GM19023 (cell line): ENCODE measurements around the gene ERO1A.

Source experiments
- ATAC-seq: cut with Tn5 transposase; IDR thresholded peaks from one replicate; pipeline ENCODE4 v1.9.1; 2021; ENCODE audit warnings: mild to moderate bottlenecking, moderate library complexity; ENCODE audit not compliant: unreplicated experiment

ERO1A gene

DNA sequence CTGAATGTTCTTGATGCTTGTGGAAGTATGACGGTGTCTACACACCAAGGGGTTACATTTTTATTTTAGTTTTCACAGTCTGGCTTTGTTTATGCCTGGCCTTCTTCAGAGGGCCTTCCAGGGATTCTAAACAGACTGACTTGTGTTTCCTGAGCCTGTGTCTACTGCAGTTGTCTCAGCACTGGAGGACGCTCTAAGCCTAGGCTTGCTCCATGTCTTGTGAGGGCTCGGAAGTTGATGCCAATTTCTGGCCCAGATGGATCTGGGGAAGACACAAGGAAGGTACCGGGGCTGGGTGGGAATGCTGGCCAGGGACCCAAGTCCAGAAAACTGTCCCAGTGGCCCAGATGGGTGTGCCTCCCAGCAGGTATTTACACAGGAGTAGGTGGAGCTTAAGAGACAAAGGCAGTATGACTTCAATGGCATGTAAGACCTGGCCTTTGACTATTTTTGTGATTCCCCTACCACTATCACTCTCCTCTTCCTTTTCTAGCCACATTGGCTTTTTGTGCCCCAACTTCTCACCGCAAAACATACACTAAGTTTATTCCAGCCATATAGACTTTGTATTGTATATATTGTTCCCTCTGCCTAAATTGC, 85.8 kb downstream of the ERO1A start:
- no peak for ATAC-seq

DNA sequence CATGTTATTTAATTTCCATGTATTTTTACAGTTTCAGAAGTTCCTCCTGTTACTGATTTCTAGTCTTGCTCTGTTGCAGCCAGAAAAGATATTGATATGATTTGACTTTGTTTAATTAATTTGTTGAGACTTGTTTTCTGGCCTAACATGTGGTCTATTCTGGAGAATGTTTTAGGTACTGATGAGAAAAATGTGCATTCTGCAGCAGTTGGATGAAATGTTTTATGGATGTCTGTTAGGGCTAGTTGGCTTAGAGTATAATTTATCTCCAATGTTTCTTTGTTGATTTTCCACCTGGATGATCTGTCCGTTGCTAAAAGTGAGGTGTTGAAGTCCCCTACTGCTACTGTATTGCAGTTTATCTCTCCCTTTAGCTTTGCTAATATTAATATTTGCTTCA, 88.3 kb downstream of the ERO1A start:
- ATAC-seq, result no peak

DNA sequence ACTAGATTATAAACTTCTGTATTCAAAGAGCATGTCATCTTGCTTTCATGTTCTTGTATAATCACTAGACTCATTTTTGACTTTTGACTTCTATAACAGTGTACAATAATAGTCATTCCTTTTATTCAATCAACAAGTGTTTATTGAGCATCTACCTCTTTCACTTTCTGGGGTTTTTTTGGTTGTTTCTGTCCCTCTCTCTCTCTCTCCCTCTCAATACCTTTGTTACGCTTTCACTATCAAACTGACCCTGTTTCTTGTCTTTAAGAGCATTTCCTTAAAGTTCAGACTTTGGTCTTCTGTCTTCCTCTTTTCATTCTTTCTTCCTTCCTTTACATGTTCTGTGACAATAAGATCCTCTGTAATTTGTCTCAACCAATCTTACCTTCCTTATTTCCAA, 93.2 kb downstream of the ERO1A start:
- no peak for ATAC-seq

DNA sequence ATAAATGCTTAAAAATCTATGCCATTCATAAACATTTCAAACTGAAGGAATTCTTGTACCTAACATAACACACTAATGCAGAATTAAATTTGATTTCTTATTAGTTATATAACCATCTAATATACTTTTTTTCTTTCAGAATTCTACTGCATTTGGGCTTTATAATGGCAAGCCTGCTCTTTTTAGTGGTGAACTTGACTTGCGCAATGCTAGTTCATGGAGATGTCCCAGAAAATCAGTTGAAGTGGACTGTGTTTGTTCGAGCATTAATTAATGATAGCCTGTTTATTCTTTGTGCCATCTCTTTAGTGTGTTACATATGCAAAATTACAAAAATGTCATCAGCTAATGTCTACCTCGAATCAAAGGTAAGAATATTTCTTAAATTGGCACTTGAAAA, 95.4 kb downstream of the ERO1A start:
- no peak for ATAC-seq

DNA sequence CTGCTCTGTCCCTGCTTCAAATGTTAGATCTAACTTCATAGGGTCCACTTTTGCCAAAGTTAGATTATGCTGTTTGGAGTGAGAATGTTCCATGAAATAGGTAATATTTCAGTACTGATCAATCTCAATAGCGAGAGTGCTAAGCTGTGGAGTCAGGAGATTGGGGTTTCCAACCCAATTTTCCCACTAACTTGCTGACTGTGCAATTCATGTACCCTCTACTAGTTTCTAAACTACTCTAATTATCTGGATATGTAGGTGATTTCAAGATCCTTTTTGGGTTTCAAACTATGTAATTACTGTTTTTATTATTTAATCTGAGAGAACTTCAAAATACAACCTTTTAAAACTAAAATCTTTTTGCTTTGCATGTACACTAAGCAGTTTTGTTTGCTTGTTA, 96.8 kb downstream of the ERO1A start:
- ATAC-seq, result no peak

DNA sequence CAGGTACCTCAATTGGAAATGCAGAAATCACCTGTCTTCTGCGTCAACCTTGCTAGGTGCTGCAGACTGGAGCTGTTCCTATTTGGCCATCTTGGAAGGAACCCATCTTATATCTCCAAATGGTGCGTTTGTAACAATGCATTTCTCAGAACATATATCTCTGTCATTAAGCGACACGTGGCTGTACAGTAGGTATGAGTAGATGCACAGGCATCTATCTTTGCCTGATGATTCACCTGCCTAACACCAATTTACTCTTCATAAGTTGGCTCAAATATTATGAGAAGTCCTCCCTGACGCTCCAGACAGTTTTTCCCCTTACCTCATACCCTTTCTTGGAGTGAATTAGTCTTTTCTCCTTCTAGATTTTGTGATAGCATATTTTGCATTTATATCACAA, 98.5 kb downstream of the ERO1A start:
- no peak for ATAC-seq

DNA sequence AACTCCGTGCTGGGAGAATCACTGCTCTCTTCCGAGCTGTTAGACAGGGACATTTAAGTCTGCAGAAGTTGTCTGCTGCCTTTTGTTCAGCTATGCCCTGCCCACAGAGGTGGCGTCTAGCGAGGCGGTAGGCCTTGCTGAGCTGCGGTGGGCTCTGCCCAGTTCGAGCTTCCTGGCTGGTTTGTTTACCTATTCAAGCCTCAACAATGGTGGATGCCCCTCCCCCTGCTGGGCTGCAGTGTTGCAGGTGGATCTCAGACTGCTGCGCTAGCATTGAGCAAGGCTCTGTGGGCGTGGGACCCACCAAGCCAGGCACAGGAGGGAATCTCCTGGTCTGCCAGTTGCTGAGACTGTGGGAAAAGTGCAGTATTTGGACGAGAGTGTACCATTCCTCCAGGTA, 99.0 kb downstream of the ERO1A start:
- ATAC-seq, result no peak

DNA sequence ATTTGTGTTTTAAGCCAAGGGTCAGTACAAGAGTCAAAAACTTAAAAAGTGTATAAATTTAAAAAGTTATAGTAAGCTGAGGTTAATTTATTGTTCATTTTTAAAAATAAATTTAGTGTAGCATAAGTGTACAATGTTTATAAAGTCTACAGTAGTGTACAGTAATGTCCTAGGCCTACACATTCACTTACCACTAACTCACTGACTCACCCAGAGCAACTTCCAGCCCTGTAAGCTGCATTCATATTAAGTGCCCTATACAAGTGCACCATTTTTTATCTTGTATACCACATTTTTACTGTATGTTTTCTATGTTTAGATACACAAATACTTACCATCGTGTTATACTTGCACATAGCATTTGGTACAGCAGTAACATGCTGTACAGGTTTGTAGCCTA, 105.0 kb downstream of the ERO1A start:
- no peak for ATAC-seq
